ENCODE data around the gene POLR1G. TPM values are rescaled to one million over a fixed set of nuclear protein-coding genes. Genes with fewer than 3 reads are reported as not detected.

Gene POLR1G
- total and polyA plus RNA-seq, 9 of the 15 experiments (the other 6 are each of a cell fraction or from before 2014, with no cell fraction given): 3.0 to 50.1 (median 27.4) TPM

GRCh38 chr19:45444318-45445041 lies 38.0 kb downstream of the POLR1G start (continued):
- TF ChIP-seq ZNF217 (CRISPR knock-in tag; IDR thresholded peaks at IDR 0.05): no peak
- no peak for TF ChIP-seq FOXM1 (IDR thresholded peaks at IDR 0.05; ENCODE audit: low read depth)
- no peak for TF ChIP-seq FOXM1 (CRISPR knock-in tag; IDR thresholded peaks at IDR 0.05; ENCODE audit: low read depth)
- TF ChIP-seq TRIM28 (IDR thresholded peaks at IDR 0.05): no peak
- TF ChIP-seq IRF1 (CRISPR knock-in tag; IDR thresholded peaks at IDR 0.05; ENCODE audit: borderline replicate concordance): no peak
- TF ChIP-seq POLR2AphosphoS5 (IDR thresholded peaks at IDR 0.05; ENCODE audit: control insufficient read depth, insufficient read depth, low read depth, low read length): peak; percentile 50; the same call in 1 of the 2 replicates
- no peak for TF ChIP-seq SRSF3 (IDR thresholded peaks at IDR 0.05; ENCODE audit: insufficient read depth, low read length)
- TF ChIP-seq SMARCC2 (IDR thresholded peaks at IDR 0.05; ENCODE audit: low read depth): 0 out of 2 replicates have a peak, but pooled peaks have one; percentile 27
- no peak for TF ChIP-seq C11orf30 (IDR thresholded peaks at IDR 0.05; ENCODE audit: low read depth)
- peak; percentile 42 for TF ChIP-seq BCOR (IDR thresholded peaks at IDR 0.05)
- TF ChIP-seq HMG20A (CRISPR knock-in tag; conservative IDR thresholded peaks at IDR 0.05): no peak
- TF ChIP-seq MECOM (CRISPR knock-in tag; IDR thresholded peaks at IDR 0.05): no peak
- no peak for TF ChIP-seq ZNF764 (CRISPR knock-in tag; IDR thresholded peaks at IDR 0.05; ENCODE audit: low read depth)
- TF ChIP-seq SRSF9 (IDR thresholded peaks at IDR 0.05; ENCODE audit: borderline replicate concordance, low read depth, low read length): no peak
- TF ChIP-seq THRAP3 (IDR thresholded peaks at IDR 0.05; ENCODE audit: borderline replicate concordance): no peak
- no peak for TF ChIP-seq NFE2 (IDR thresholded peaks at IDR 0.05; ENCODE audit: low read depth)
- TF ChIP-seq ZNF518B (CRISPR knock-in tag; IDR thresholded peaks at IDR 0.05): no peak
- TF ChIP-seq LEF1 (IDR thresholded peaks at IDR 0.05): no peak
- no peak for TF ChIP-seq RHOXF2B (CRISPR knock-in tag; conservative IDR thresholded peaks at IDR 0.05)
- no peak for TF ChIP-seq ZNF740 (CRISPR knock-in tag; IDR thresholded peaks at IDR 0.05)
- no peak for TF ChIP-seq ZNF740 (tag; IDR thresholded peaks at IDR 0.05)
- no peak for TF ChIP-seq ZNF280A (IDR thresholded peaks at IDR 0.05; ENCODE audit: low read depth, partially characterized antibody)
- no peak for TF ChIP-seq IRF2 (CRISPR knock-in tag; IDR thresholded peaks at IDR 0.05)

Data from K562 (cell line).